HepG2 (cell line): ENCODE measurements around the gene DNAJC8. TPM values are rescaled to one million over a fixed set of nuclear protein-coding genes. Genes with fewer than 3 reads are reported as not detected.

Source experiments
- ELF1 ChIP-seq: sonication (generic); formaldehyde crosslinking; IDR thresholded peaks from 2 replicates; pipeline ENCODE4 v1.4.0; 2020; ENCODE audit warnings: missing genetic modification reagents
- EZH2 ChIP-seq: conservative IDR thresholded peaks from 2 replicates; pipeline ENCODE4 v1.6.1; 2012; ENCODE audit warnings: mild to moderate bottlenecking, low read depth, low read length, moderate library complexity
- HNRNPK ChIP-seq: fragments of 200-400 bp; formaldehyde crosslinking; IDR thresholded peaks from 2 replicates; pipeline ENCODE4 v1.6.1; 2018; ENCODE audit warnings: low read length, low read depth, moderate library complexity, mild to moderate bottlenecking; ENCODE audit not compliant: poor library complexity, severe bottlenecking
- HNRNPLL ChIP-seq: fragments of 200-400 bp; formaldehyde crosslinking; IDR thresholded peaks from 2 replicates; pipeline ENCODE4 v1.6.1; 2017; ENCODE audit warnings: mild to moderate bottlenecking, low read depth, low read length; ENCODE audit not compliant: poor library complexity, severe bottlenecking
- HOXA9 ChIP-seq: sonication (generic); formaldehyde crosslinking; IDR thresholded peaks from 2 replicates; pipeline ENCODE4 v1.8.1; 2022; ENCODE audit warnings: missing genetic modification reagents, mild to moderate bottlenecking, moderate library complexity, borderline replicate concordance
- KDM5B ChIP-seq: sonication (generic); formaldehyde crosslinking; IDR thresholded peaks from 2 replicates; pipeline ENCODE4 v1.4.0; 2020; ENCODE audit warnings: missing genetic modification reagents, mild to moderate bottlenecking, borderline replicate concordance
- KLF6 ChIP-seq: IDR thresholded peaks from 2 replicates; pipeline ENCODE4 v1.8.0; 2016; ENCODE audit warnings: missing biosample characterization, missing genetic modification reagents
- KLF9 ChIP-seq: IDR thresholded peaks from 2 replicates; pipeline ENCODE4 v1.6.1; 2016; ENCODE audit warnings: low read depth
- PHF8 ChIP-seq: sonication (generic); formaldehyde crosslinking; IDR thresholded peaks from 2 replicates; pipeline ENCODE4 v1.5.0; 2020; ENCODE audit warnings: missing genetic modification reagents
- SMAD1 ChIP-seq: sonication (generic); formaldehyde crosslinking; IDR thresholded peaks from 2 replicates; pipeline ENCODE4 v1.4.0; 2020; ENCODE audit warnings: missing genetic modification reagents, low read depth, mild to moderate bottlenecking, borderline replicate concordance
- SP2 ChIP-seq: sonication (generic); formaldehyde crosslinking; IDR thresholded peaks from 2 replicates; pipeline ENCODE4 v1.5.1; 2020; ENCODE audit warnings: mild to moderate bottlenecking, missing genetic modification reagents
- SP5 ChIP-seq: IDR thresholded peaks from 2 replicates; pipeline ENCODE4 v1.6.1; 2016; ENCODE audit warnings: low read depth, borderline replicate concordance
- ZC3H13 ChIP-seq: sonication (generic); formaldehyde crosslinking; IDR thresholded peaks from 2 replicates; pipeline ENCODE4 v1.8.1; 2023; ENCODE audit warnings: mild to moderate bottlenecking, missing genetic modification reagents, moderate library complexity
- ZNF234 ChIP-seq: sonication (generic); formaldehyde crosslinking; conservative IDR thresholded peaks from 2 replicates; pipeline ENCODE4 v1.5.1; 2020; ENCODE audit warnings: mild to moderate bottlenecking, missing genetic modification reagents
- ZNF772 ChIP-seq: sonication (generic); formaldehyde crosslinking; IDR thresholded peaks from 2 replicates; pipeline ENCODE4 v1.5.0; 2020; ENCODE audit warnings: mild to moderate bottlenecking, missing genetic modification reagents
- ZSCAN21 ChIP-seq: sonication (generic); formaldehyde crosslinking; IDR thresholded peaks from 2 replicates; pipeline ENCODE4 v1.8.0; 2022; ENCODE audit warnings: mild to moderate bottlenecking, missing genetic modification reagents, moderate library complexity, borderline replicate concordance
- polyA plus RNA-seq, 8 experiments: library from polyadenylated mRNA; depleted of rRNA in 3 of 8; stranded (reverse) in 7 of 8; unstranded in 1 of 8; fragments of >200 nt; fragmentation: Illumina TruSeq in 4 of 8; extraction: Trizol in 4 of 8; gene quantifications; 2 replicates each; pipeline versions ENCODE4 v1.2.1 to v1.2.3, GENCODE V29; 2011 to 2016; ENCODE audit warnings: low read depth in 4 of 8, missing spikeins in 1 of 8, mixed read lengths in 1 of 8; ENCODE audit not compliant: insufficient read depth in 1 of 8
- total RNA-seq, 5 experiments: library from RNA; depleted of rRNA; stranded (reverse); fragments of >200 nt; fragmentation: Illumina TruSeq; extraction: Trizol; gene quantifications; 2 replicates each; pipeline ENCODE4 v1.2.3, GENCODE V29; 2016; ENCODE audit warnings: low read depth in 1 of 5
- TF ChIP-seq, protein P1 (sequence below): sonication (generic); formaldehyde crosslinking; IDR thresholded peaks from 2 replicates; pipeline ENCODE4 v1.9.0; 2022; ENCODE audit warnings: missing genetic modification reagents, mild to moderate bottlenecking, borderline replicate concordance
- TF ChIP-seq, protein P2 (sequence below), 2 experiments: fragments of 450-650 bp in 1 of 2; sonication (generic) in 1 of 2; formaldehyde crosslinking; IDR thresholded peaks; 2 replicates each; pipeline versions ENCODE4 v1.5.0 to v1.8.0; 2020 to 2022; ENCODE audit warnings: mild to moderate bottlenecking in 1 of 2, missing genetic modification reagents in 1 of 2
- TF ChIP-seq, protein P3 (sequence below), 2 experiments: sonication (generic) in 1 of 2; formaldehyde crosslinking in 1 of 2; IDR thresholded peaks; 2 replicates each; pipeline versions ENCODE4 v1.4.0 to v1.6.1; 2018 to 2020; ENCODE audit warnings: missing genetic modification reagents in 2 of 2, borderline replicate concordance in 1 of 2, low read depth in 1 of 2, mild to moderate bottlenecking in 1 of 2, missing biosample characterization in 1 of 2

The DNAJC8 gene
- total and polyA plus RNA-seq, 2 of the 13 experiments (the other 11 are each of a cell fraction or from before 2014, with no cell fraction given): 54.5 to 126 TPM

DNA sequence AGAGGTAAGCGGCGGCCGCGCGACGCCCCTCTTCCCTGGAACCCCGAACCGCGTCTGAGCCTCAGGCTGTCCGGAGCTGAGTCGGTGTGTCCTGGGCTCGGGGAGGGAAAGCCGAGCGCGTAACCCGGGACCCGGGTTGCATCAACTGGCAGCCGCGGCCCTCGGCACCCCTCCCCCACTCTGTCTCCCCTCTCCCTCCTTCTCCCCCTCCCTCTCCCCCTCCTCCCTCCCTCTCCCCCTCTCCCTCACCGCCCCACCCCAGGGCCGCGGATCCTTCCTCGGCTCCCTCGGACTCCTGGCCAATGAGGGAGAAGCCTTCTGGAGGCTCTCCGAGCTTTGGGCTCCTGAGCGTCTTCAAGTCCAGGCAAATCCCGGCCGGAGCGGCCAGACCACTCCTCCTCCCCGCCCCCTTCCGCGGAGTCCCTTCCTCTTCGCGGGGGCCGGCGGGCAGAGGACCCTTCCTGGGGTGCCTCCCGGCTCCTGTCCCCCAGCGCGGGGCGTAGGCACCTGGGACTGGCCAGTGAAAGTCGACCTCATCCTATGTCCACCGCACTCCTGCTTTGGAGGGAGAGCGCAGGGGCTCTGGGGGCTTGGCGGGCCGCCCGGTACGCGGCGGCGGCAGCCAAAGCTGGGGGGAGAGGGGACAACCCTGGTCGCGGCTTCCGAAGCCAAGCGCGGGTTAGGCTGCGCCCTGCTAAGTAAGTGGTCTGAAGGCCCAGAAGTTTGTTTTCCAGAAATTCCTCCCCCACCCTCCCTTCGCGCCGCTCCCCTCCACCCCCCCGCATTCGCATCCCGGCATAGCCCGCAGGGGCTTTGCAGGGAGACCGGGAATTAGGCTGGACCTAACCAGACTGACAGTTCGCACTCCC, 27.3 kb upstream of the DNAJC8 start (continued):
- TF ChIP-seq, protein P1, sequence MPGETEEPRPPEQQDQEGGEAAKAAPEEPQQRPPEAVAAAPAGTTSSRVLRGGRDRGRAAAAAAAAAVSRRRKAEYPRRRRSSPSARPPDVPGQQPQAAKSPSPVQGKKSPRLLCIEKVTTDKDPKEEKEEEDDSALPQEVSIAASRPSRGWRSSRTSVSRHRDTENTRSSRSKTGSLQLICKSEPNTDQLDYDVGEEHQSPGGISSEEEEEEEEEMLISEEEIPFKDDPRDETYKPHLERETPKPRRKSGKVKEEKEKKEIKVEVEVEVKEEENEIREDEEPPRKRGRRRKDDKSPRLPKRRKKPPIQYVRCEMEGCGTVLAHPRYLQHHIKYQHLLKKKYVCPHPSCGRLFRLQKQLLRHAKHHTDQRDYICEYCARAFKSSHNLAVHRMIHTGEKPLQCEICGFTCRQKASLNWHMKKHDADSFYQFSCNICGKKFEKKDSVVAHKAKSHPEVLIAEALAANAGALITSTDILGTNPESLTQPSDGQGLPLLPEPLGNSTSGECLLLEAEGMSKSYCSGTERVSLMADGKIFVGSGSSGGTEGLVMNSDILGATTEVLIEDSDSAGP (CRISPR knock-in tag): 0 out of 2 replicates have a peak, but pooled peaks have one; percentile 11
- TF ChIP-seq EZH2 (no peak), ELF1 (peak; percentile 11; the same call in 1 of the 2 replicates), ZNF772 (0 out of 2 replicates have a peak, but pooled peaks have one; percentile 11), KLF9 (no peak), KDM5B (CRISPR knock-in tag) (peak; percentile 14; the same call in 1 of the 2 replicates), ZSCAN21 (CRISPR knock-in tag) (0 out of 2 replicates have a peak, but pooled peaks have one; percentile 10), ZNF234 (CRISPR knock-in tag) (0 out of 2 replicates have a peak, but pooled peaks have one; percentile 29), HNRNPLL (peak; percentile 31), SP2 (CRISPR knock-in tag) (no peak), ZC3H13 (no peak), HNRNPK (peak; percentile 100), SP5 (CRISPR knock-in tag) (0 out of 2 replicates have a peak, but pooled peaks have one; percentile 31), SMAD1 (0 out of 2 replicates have a peak, but pooled peaks have one; percentile 17), PHF8 (CRISPR knock-in tag) (0 out of 2 replicates have a peak, but pooled peaks have one; percentile 0), KLF6 (0 out of 2 replicates have a peak, but pooled peaks have one; percentile 10), HOXA9 (CRISPR knock-in tag) (no peak)
- TF ChIP-seq, protein P2, sequence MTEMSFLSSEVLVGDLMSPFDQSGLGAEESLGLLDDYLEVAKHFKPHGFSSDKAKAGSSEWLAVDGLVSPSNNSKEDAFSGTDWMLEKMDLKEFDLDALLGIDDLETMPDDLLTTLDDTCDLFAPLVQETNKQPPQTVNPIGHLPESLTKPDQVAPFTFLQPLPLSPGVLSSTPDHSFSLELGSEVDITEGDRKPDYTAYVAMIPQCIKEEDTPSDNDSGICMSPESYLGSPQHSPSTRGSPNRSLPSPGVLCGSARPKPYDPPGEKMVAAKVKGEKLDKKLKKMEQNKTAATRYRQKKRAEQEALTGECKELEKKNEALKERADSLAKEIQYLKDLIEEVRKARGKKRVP (CRISPR knock-in tag; IDR thresholded peaks at IDR 0.05): peak in 1 of 2 experiments; percentile 90; a peak in 2 of 4 replicates
- TF ChIP-seq, protein P3, sequence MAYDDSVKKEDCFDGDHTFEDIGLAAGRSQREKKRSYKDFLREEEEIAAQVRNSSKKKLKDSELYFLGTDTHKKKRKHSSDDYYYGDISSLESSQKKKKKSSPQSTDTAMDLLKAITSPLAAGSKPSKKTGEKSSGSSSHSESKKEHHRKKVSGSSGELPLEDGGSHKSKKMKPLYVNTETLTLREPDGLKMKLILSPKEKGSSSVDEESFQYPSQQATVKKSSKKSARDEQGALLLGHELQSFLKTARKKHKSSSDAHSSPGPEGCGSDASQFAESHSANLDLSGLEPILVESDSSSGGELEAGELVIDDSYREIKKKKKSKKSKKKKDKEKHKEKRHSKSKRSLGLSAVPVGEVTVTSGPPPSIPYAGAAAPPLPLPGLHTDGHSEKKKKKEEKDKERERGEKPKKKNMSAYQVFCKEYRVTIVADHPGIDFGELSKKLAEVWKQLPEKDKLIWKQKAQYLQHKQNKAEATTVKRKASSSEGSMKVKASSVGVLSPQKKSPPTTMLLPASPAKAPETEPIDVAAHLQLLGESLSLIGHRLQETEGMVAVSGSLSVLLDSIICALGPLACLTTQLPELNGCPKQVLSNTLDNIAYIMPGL (CRISPR knock-in tag; IDR thresholded peaks at IDR 0.05; ENCODE audit: borderline replicate concordance in 1 of 2, low read depth in 1 of 2): 0 out of 4 replicates have a peak, but pooled peaks of 1 of the 2 experiments have one; percentile 1
